ENCODE measurements around the gene POLR3K.

The POLR3K gene

GRCh38 chr16:53346-54236 is at the start of gene POLR3K, which contains the start of gene SNRNP25 (continued):
- TF ChIP-seq PRDM2 (tag by site-specific recombination; IDR thresholded peaks at IDR 0.05; ENCODE audit: borderline replicate concordance) (no peak), EGR2 (tag by site-specific recombination; IDR thresholded peaks at IDR 0.05; ENCODE audit: low read depth) (peak; percentile 66), ZNF664 (tag by site-specific recombination; IDR thresholded peaks at IDR 0.05) (no peak), ZSCAN23 (tag by site-specific recombination; IDR thresholded peaks at IDR 0.05) (no peak; the same call in 1 of the 2 replicates), ZSCAN16 (tag by site-specific recombination; IDR thresholded peaks at IDR 0.05) (no peak), GFI1B (tag by site-specific recombination; IDR thresholded peaks at IDR 0.05) (no peak), BCL11B (tag by site-specific recombination; IDR thresholded peaks at IDR 0.05; ENCODE audit: low read depth) (no peak), ZNF785 (tag by site-specific recombination; IDR thresholded peaks at IDR 0.05) (0 out of 2 replicates have a peak, but pooled peaks have one; percentile 33), ZFP37 (tag by site-specific recombination; IDR thresholded peaks at IDR 0.05) (peak; percentile 10), RBAK (tag by site-specific recombination; IDR thresholded peaks at IDR 0.05) (no peak), ZNF600 (tag by site-specific recombination; IDR thresholded peaks at IDR 0.05) (peak; percentile 99), ZNF423 (tag by site-specific recombination; IDR thresholded peaks at IDR 0.05) (no peak), ZNF138 (tag by site-specific recombination; IDR thresholded peaks at IDR 0.05; ENCODE audit: borderline replicate concordance) (no peak), ZNF596 (tag by site-specific recombination; IDR thresholded peaks at IDR 0.05) (0 out of 2 replicates have a peak, but pooled peaks have one; percentile 9), BCL6B (tag by site-specific recombination; IDR thresholded peaks at IDR 0.05) (no peak), TCF7L2 (IDR thresholded peaks at IDR 0.05; ENCODE audit: borderline replicate concordance, low read depth, low read length) (no peak), OSR2 (tag by site-specific recombination; IDR thresholded peaks at IDR 0.05) (peak; percentile 52; the same call in 1 of the 2 replicates), PRDM10 (tag by site-specific recombination; IDR thresholded peaks at IDR 0.05) (no peak; the same call in 1 of the 2 replicates), ZBTB26 (tag by site-specific recombination; optimal IDR thresholded peaks at IDR 0.05) (peak; percentile 93), ZBTB49 (tag by site-specific recombination; IDR thresholded peaks at IDR 0.05; ENCODE audit: low read depth) (no peak), ZNF560 (tag by site-specific recombination; IDR thresholded peaks at IDR 0.05; ENCODE audit: borderline replicate concordance) (0 out of 2 replicates have a peak, but pooled peaks have one; percentile 5), ZNF302 (tag by site-specific recombination; IDR thresholded peaks at IDR 0.05; ENCODE audit: low read depth) (no peak), ZNF837 (tag by site-specific recombination; IDR thresholded peaks at IDR 0.05) (no peak), ZNF19 (tag by site-specific recombination; IDR thresholded peaks at IDR 0.05; ENCODE audit: low read depth) (no peak)

Data from HEK293 (cell line).